ENCODE results near the gene FAM149A.

FAM149A gene

GRCh38 chr4:186104114-186104889 is at the start of gene FAM149A:
TSS of gene FAM149A (plus strand) at chr4:186104704.
- DNase-seq (ENCODE audit: low read depth), result no peak
- no peak for TF ChIP-seq CTCF (IDR thresholded peaks at IDR 0.05; ENCODE audit: low read depth, low read length, missing control alignments)
- peak within 1 kb of the TSS; percentile 46 for H3K4me3 ChIP-seq (ENCODE audit: low read depth, low read length)

- DNase-seq (ENCODE audit: low read depth), result peak; percentile 49
- TF ChIP-seq CTCF (IDR thresholded peaks at IDR 0.05; ENCODE audit: low read depth, low read length, missing control alignments), result no peak
- no peak overlapping the region for H3K4me3 ChIP-seq (ENCODE audit: low read depth, low read length)
These were observed 46.1 kb upstream of the FAM149A start for GRCh38 chr4:186058253-186058979.

GRCh38 chr4:186058980-186059316 is 45.6 kb upstream of the FAM149A start:
- DNase-seq (ENCODE audit: low read depth), result no peak
- TF ChIP-seq CTCF (IDR thresholded peaks at IDR 0.05; ENCODE audit: low read depth, low read length, missing control alignments), result no peak
- no peak overlapping the region for H3K4me3 ChIP-seq (ENCODE audit: low read depth, low read length)

- no peak for DNase-seq (ENCODE audit: low read depth)
- no peak overlapping the region for H3K4me3 ChIP-seq (ENCODE audit: low read depth, low read length)
- TF ChIP-seq CTCF (IDR thresholded peaks at IDR 0.05; ENCODE audit: low read depth, low read length, missing control alignments), result no peak
These were observed 42.6 kb upstream of the FAM149A start for GRCh38 chr4:186061921-186062320.

GRCh38 chr4:186067757-186068385 is 36.6 kb upstream of the FAM149A start:
- TF ChIP-seq CTCF (IDR thresholded peaks at IDR 0.05; ENCODE audit: low read depth, low read length, missing control alignments), result peak; percentile 78
- H3K4me3 ChIP-seq (ENCODE audit: low read depth, low read length), result no peak overlapping the region
- peak; percentile 48 for DNase-seq (ENCODE audit: low read depth)

- TF ChIP-seq CTCF (IDR thresholded peaks at IDR 0.05; ENCODE audit: low read depth, low read length, missing control alignments), result no peak
- peak within 1 kb of the TSS; percentile 24 for H3K4me3 ChIP-seq (ENCODE audit: low read depth, low read length)
- no peak for DNase-seq (ENCODE audit: low read depth)
These were observed 35.7 kb upstream of the FAM149A start, which contains the start of gene TLR3 for GRCh38 chr4:186068581-186069348. TSS of gene TLR3 (plus strand) at chr4:186069156. CDS start at chr4:186076620, 7,464 bp downstream.
